Neutrophil (primary cell): ENCODE results near the gene ACSL5.
A peak's percentile ranks its signal among the peaks of the same experiment; 100 is the strongest.

Source experiments
- H3K27ac ChIP-seq: fragments of 200-600 bp; sonication (generic); 2 replicates; pipeline ENCODE4 v1.5.1; 2016; ENCODE audit warnings: mild to moderate bottlenecking, moderate library complexity
- H3K27me3 ChIP-seq: fragments of 200-600 bp; sonication (generic); 2 replicates; pipeline ENCODE4 v1.6.0; 2016; ENCODE audit warnings: mild to moderate bottlenecking
- H3K36me3 ChIP-seq: fragments of 200-600 bp; sonication (generic); 2 replicates; pipeline ENCODE4 v1.5.1; 2017
- H3K4me1 ChIP-seq, 2 experiments: fragments of 200-600 bp in 1 of 2; sonication (generic) in 1 of 2; 1 replicate in 1 of 2; 2 replicates in 1 of 2; pipeline versions ENCODE4 v1.5.1 to v1.6.1; 2013 to 2016; ENCODE audit warnings: low read depth in 1 of 2, low read length in 1 of 2, mild to moderate bottlenecking in 1 of 2, moderate library complexity in 1 of 2; ENCODE audit not compliant: control insufficient read depth in 1 of 2, insufficient read depth in 1 of 2
- H3K4me3 ChIP-seq, 2 experiments: fragments of 200-600 bp in 1 of 2; sonication (generic) in 1 of 2; 1 replicate in 1 of 2; 2 replicates in 1 of 2; pipeline ENCODE4 v1.5.1; 2013 to 2016; ENCODE audit warnings: low read depth in 1 of 2, low read length in 1 of 2, mild to moderate bottlenecking in 1 of 2, moderate library complexity in 1 of 2
- H3K9me3 ChIP-seq: fragments of 200-600 bp; sonication (generic); 2 replicates; pipeline ENCODE4 v1.5.1; 2016
- TF ChIP-seq, protein P1 (sequence below): fragments of 200-600 bp; sonication (generic); IDR thresholded peaks from 2 replicates; pipeline ENCODE4 v1.5.1; 2016; ENCODE audit warnings: antibody characterized with exemption

Gene ACSL5

DNA sequence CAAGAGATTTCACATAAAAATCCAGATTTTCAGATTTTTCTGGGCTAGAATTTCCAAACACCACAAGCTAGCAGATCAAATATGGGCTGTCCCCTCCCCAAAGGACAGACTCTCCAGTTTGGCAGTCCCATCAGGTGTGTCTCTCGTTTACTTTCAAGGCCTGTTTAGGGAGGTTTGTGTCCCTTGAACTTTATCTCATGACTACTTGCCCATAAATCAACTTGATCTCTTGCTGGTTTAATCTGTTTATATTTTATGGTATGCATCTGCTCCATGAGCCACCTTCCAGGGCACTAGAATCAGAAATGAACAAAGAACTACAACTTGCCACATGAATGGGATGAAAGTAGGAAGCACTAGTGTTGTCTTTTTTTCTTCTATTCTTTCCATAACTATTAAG is 67.6 kb downstream of the ACSL5 start:
- no peaks in the 10 kb centered on the region for H3K27me3 ChIP-seq
- TF ChIP-seq, protein P1, sequence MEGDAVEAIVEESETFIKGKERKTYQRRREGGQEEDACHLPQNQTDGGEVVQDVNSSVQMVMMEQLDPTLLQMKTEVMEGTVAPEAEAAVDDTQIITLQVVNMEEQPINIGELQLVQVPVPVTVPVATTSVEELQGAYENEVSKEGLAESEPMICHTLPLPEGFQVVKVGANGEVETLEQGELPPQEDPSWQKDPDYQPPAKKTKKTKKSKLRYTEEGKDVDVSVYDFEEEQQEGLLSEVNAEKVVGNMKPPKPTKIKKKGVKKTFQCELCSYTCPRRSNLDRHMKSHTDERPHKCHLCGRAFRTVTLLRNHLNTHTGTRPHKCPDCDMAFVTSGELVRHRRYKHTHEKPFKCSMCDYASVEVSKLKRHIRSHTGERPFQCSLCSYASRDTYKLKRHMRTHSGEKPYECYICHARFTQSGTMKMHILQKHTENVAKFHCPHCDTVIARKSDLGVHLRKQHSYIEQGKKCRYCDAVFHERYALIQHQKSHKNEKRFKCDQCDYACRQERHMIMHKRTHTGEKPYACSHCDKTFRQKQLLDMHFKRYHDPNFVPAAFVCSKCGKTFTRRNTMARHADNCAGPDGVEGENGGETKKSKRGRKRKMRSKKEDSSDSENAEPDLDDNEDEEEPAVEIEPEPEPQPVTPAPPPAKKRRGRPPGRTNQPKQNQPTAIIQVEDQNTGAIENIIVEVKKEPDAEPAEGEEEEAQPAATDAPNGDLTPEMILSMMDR: no peak
- peaks cover 9 to 10% of the 10 kb centered on the region in 2 experiments for H3K4me1 ChIP-seq
- H3K27ac ChIP-seq: no peak overlapping the region
- no peak overlapping the region for H3K4me3 ChIP-seq
- H3K36me3 ChIP-seq: peaks cover 84% of the 10 kb centered on the region
- H3K9me3 ChIP-seq: no peaks in the 10 kb centered on the region

DNA sequence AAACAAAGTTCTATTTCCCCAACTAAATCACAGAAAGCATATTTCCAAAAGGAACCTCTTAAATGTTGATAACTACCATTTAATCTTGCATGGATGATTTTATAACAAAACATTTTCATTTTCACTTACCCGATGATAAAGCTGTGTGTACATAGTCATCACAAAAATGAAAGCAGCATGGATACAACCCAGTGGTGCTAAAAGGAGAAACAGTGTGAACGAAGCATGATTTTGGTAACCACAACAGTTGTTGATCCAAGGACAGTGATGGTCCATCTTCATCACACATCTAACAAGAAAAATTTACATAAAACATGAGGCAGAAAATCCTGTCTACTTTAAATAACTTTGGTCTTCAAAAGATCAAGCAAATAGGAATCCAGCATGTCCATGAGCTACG is 68.1 kb downstream of the ACSL5 start:
- H3K36me3 ChIP-seq: peaks cover 79% of the 10 kb centered on the region
- TF ChIP-seq, protein P1: no peak

DNA sequence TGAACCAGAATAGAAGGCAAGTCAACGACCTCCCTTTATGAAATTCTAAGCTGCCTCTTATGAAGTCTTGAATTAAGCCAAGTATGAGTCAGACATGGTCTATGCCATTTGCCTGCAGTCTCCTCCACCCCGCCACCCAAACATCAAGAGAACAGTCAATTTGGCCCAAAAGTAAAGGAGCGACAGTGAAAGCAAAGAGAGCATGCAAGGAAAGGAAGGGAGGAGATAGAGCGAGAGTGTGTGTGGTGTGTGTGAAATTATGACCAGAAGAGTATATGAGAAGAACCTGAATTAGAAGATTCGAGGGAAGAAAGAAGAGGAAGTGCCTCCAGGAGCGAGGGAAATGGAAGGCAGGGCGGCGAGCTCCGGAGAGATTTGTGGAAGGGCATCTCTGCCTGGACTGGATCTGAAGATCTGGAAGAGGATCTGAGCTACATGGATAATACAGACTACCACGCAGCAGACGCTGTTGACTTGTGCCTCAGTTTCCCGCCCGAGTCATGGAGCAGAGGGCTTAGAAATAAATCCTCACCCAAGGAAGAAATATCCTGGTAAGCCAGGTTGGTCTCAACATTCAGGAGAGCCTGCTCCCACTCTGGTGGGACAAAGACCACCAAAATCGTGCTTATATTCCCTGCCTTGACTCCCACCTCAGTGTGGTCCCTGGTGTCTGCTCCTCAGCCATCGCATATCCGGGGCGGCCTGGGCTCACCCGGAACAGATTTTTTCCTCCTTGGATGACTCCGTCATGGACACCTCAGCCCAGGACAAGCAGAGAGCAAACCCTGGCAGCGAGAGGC is 72.3 kb downstream of the ACSL5 start:
- no peaks in the 10 kb centered on the region for H3K27me3 ChIP-seq
- H3K36me3 ChIP-seq: peaks cover 39% of the 10 kb centered on the region
- TF ChIP-seq, protein P1: no peak
- peaks cover 25 to 27% of the 10 kb centered on the region in 2 experiments for H3K4me1 ChIP-seq
- peak overlapping the region; percentile 90 to 95 for H3K4me3 ChIP-seq
- H3K27ac ChIP-seq: peak overlapping the region; percentile 81
- no peaks in the 10 kb centered on the region for H3K9me3 ChIP-seq

More for the DNA sequence above, 68.1 kb downstream of the ACSL5 start:
- no peak overlapping the region for H3K27ac ChIP-seq
- no peaks in the 10 kb centered on the region for H3K9me3 ChIP-seq
- peaks cover 10 to 11% of the 10 kb centered on the region in 2 experiments for H3K4me1 ChIP-seq
- no peaks in the 10 kb centered on the region for H3K27me3 ChIP-seq
- H3K4me3 ChIP-seq: no peak overlapping the region

DNA sequence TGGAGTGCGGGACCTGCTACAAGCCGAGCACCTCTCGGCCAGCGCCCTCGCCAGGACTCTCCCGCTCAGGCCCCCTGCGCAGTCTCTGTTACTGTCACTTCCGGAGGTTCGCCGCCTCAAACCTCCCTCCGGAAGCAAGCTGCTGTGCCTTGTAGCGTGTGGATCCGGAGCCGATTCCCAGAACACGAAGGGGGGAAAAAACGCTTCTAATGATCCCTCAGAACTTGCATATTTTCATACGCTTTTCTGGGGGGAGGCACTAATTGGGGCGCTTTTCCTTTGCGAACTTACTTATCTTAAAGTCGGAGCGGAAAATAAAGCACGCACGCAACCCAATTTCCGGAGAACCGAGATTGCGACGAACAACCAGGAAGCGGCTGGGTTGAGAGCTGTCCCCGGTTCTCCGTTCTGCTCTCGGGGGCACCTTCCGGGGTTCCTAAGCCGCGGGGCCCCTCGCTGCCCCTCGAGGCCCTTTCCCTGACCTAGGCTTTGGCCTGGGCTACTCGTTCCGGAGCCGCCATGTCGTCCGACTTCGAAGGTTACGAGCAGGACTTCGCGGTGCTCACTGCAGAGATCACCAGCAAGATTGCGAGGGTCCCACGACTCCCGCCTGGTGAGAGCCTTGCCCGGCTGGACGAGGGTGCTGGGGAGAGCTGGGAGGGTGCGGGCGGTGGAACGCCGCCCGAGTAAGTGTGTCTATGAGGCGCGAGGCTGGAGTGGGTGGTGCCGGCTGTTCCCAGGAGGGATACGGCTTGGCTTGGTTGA is 73.1 kb downstream of the ACSL5 start, which contains the start of the genes VTI1A and ZDHHC6:
TSS of gene VTI1A (plus strand) at position 361 of the 765 bp plus-strand sequence. CDS start at position 520, 159 bp downstream.
TSS of gene ZDHHC6 (minus strand) at position 60 of the 765 bp plus-strand sequence. CDS start 1,478 bp downstream, outside the sequence.
- TF ChIP-seq, protein P1: no peak
- peaks cover 31% of the 10 kb centered on the region for H3K36me3 ChIP-seq

DNA sequence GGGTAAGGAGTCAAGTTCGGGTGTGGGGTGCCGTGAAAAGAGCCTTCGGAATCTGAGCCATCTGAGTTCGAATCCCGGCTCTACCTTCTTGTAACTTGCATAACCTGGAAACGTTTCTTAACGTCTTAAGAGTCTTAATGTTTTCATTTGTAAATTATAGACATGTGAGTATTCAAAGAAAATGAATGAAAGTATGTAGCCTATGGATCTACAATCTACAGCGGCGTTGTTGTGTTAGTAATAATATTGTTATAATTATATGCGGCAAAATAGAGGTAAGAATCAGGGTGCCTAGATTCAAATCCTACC is 73.7 kb downstream of the ACSL5 start:
- H3K4me1 ChIP-seq: peaks cover 25 to 27% of the 10 kb centered on the region in 2 experiments
- peak overlapping the region; percentile 90 to 95 for H3K4me3 ChIP-seq
- H3K9me3 ChIP-seq: no peaks in the 10 kb centered on the region
- peaks cover 26% of the 10 kb centered on the region for H3K36me3 ChIP-seq
- TF ChIP-seq, protein P1: no peak
- peak overlapping the region; percentile 81 for H3K27ac ChIP-seq
- H3K27me3 ChIP-seq: no peaks in the 10 kb centered on the region

More for the DNA sequence above, 73.1 kb downstream of the ACSL5 start, which contains the start of the genes VTI1A and ZDHHC6:
- H3K4me3 ChIP-seq: peak within 1 kb of the TSS; percentile 90 to 95
- peaks cover 25 to 27% of the 10 kb centered on the region in 2 experiments for H3K4me1 ChIP-seq
- no peaks in the 10 kb centered on the region for H3K27me3 ChIP-seq
- peak within 1 kb of the TSS; percentile 81 for H3K27ac ChIP-seq
- no peaks in the 10 kb centered on the region for H3K9me3 ChIP-seq
